HEK293 (cell line): ENCODE data around the gene SBNO2.

Experiments used
- GLI2 ChIP-seq: fragments of 450-650 bp; formaldehyde crosslinking; IDR thresholded peaks from 2 replicates; pipeline ENCODE4; 2017; ENCODE audit warnings: missing biosample characterization, missing genetic modification characterization, low read depth, borderline replicate concordance
- HOXD13 ChIP-seq: sonication (generic); formaldehyde crosslinking; IDR thresholded peaks from 2 replicates; pipeline ENCODE4 v1.8.0; 2022; ENCODE audit warnings: missing genetic modification reagents, borderline replicate concordance
- MEIS1 ChIP-seq: sonication (generic); formaldehyde crosslinking; IDR thresholded peaks from 2 replicates; pipeline ENCODE4 v1.8.1; 2022; ENCODE audit warnings: missing genetic modification reagents, mild to moderate bottlenecking, borderline replicate concordance
- MZF1 ChIP-seq: fragments of 450-650 bp; formaldehyde crosslinking; IDR thresholded peaks from 2 replicates; pipeline ENCODE4 v1.5.1; 2017; ENCODE audit warnings: missing biosample characterization, missing genetic modification characterization, borderline replicate concordance
- SALL2 ChIP-seq: fragments of 450-650 bp; formaldehyde crosslinking; IDR thresholded peaks from 2 replicates; pipeline ENCODE4 v1.5.0; 2017; ENCODE audit warnings: missing biosample characterization, mild to moderate bottlenecking, missing genetic modification characterization, borderline replicate concordance
- SP3 ChIP-seq: fragments of 450-650 bp; formaldehyde crosslinking; IDR thresholded peaks from 2 replicates; pipeline ENCODE4 v1.5.1; 2016; ENCODE audit warnings: missing biosample characterization, missing genetic modification characterization
- TRIM28 ChIP-seq: IDR thresholded peaks from 2 replicates; pipeline ENCODE4 v1.6.1; 2011; ENCODE audit warnings: low read length, control low read depth, borderline replicate concordance
- ZBTB1 ChIP-seq: fragments of 450-650 bp; formaldehyde crosslinking; IDR thresholded peaks from 2 replicates; pipeline ENCODE4 v1.5.1; 2016; ENCODE audit warnings: missing biosample characterization, missing genetic modification characterization
- ZBTB21 ChIP-seq: fragments of 450-650 bp; formaldehyde crosslinking; IDR thresholded peaks from 2 replicates; pipeline ENCODE4 v1.5.1; 2017; ENCODE audit warnings: missing biosample characterization, missing genetic modification characterization
- ZFHX2 ChIP-seq: fragments of 450-650 bp; formaldehyde crosslinking; conservative IDR thresholded peaks from 2 replicates; pipeline ENCODE4 v1.5.1; 2016; ENCODE audit warnings: missing biosample characterization, missing genetic modification characterization
- ZNF132 ChIP-seq: fragments of 450-650 bp; formaldehyde crosslinking; IDR thresholded peaks from 2 replicates; pipeline ENCODE4 v1.5.1; 2017; ENCODE audit warnings: missing biosample characterization, missing genetic modification characterization, borderline replicate concordance
- ZNF133 ChIP-seq: fragments of 450-650 bp; formaldehyde crosslinking; IDR thresholded peaks from 2 replicates; pipeline ENCODE4 v1.5.1; 2016; ENCODE audit warnings: missing biosample characterization, missing genetic modification characterization
- ZNF174 ChIP-seq: fragments of 450-650 bp; formaldehyde crosslinking; IDR thresholded peaks from 2 replicates; pipeline ENCODE4 v1.5.0; 2017; ENCODE audit warnings: missing biosample characterization, mild to moderate bottlenecking, missing genetic modification characterization
- ZNF184 ChIP-seq: fragments of 450-650 bp; IDR thresholded peaks from 2 replicates; pipeline ENCODE4 v1.5.1; 2018; ENCODE audit warnings: missing biosample characterization, mild to moderate bottlenecking, missing genetic modification characterization
- ZNF394 ChIP-seq: fragments of 450-650 bp; formaldehyde crosslinking; IDR thresholded peaks from 2 replicates; pipeline ENCODE4 v1.5.1; 2016; ENCODE audit warnings: missing biosample characterization, missing genetic modification characterization, mild to moderate bottlenecking, moderate library complexity, borderline replicate concordance
- ZNF473 ChIP-seq: fragments of 450-650 bp; formaldehyde crosslinking; IDR thresholded peaks from 2 replicates; pipeline ENCODE4 v1.5.1; 2017; ENCODE audit warnings: missing biosample characterization, missing genetic modification characterization
- ZNF571 ChIP-seq: fragments of 450-650 bp; formaldehyde crosslinking; IDR thresholded peaks from 2 replicates; pipeline ENCODE4 v1.5.0; 2017; ENCODE audit warnings: missing biosample characterization, missing genetic modification characterization
- ZNF623 ChIP-seq: fragments of 450-650 bp; formaldehyde crosslinking; IDR thresholded peaks from 2 replicates; pipeline ENCODE4 v1.5.1; 2016; ENCODE audit warnings: missing biosample characterization, missing genetic modification characterization
- ZNF654 ChIP-seq: fragments of 450-650 bp; formaldehyde crosslinking; IDR thresholded peaks from 2 replicates; pipeline ENCODE4 v1.5.1; 2016; ENCODE audit warnings: low read depth, missing biosample characterization, missing genetic modification characterization
- ZNF677 ChIP-seq: fragments of 450-650 bp; IDR thresholded peaks from 2 replicates; pipeline ENCODE4 v1.5.0; 2018; ENCODE audit warnings: missing biosample characterization, mild to moderate bottlenecking, missing genetic modification characterization, moderate library complexity
- ZNF707 ChIP-seq: fragments of 450-650 bp; formaldehyde crosslinking; IDR thresholded peaks from 2 replicates; pipeline ENCODE4 v1.5.1; 2016; ENCODE audit warnings: missing biosample characterization, missing genetic modification characterization
- ZNF747 ChIP-seq: fragments of 450-650 bp; formaldehyde crosslinking; IDR thresholded peaks from 2 replicates; pipeline ENCODE4 v1.5.1; 2016; ENCODE audit warnings: missing biosample characterization, missing genetic modification characterization
- TF ChIP-seq, protein P1 (sequence below): fragments of 450-650 bp; formaldehyde crosslinking; IDR thresholded peaks from 2 replicates; pipeline ENCODE4 v1.5.1; 2017; ENCODE audit warnings: missing biosample characterization, missing genetic modification characterization
- TF ChIP-seq, protein P2 (sequence below): fragments of 450-650 bp; formaldehyde crosslinking; IDR thresholded peaks from 2 replicates; pipeline ENCODE4 v1.5.1; 2017; ENCODE audit warnings: missing biosample characterization, mild to moderate bottlenecking, missing genetic modification characterization, moderate library complexity
- TF ChIP-seq, protein P3 (sequence below): fragments of 450-650 bp; IDR thresholded peaks from 2 replicates; pipeline ENCODE4 v1.5.1; 2018; ENCODE audit warnings: missing biosample characterization, missing genetic modification characterization
- TF ChIP-seq, protein P4 (sequence below): fragments of 450-650 bp; formaldehyde crosslinking; IDR thresholded peaks from 2 replicates; pipeline ENCODE4 v1.5.1; 2016; ENCODE audit warnings: missing biosample characterization, missing genetic modification characterization, low read depth
- TF ChIP-seq, protein P5 (sequence below): sonication (generic); formaldehyde crosslinking; IDR thresholded peaks from 2 replicates; pipeline ENCODE4 v1.8.1; 2022; ENCODE audit warnings: mild to moderate bottlenecking, moderate library complexity, missing genetic modification reagents
- TF ChIP-seq, protein P6 (sequence below): fragments of 450-650 bp; formaldehyde crosslinking; IDR thresholded peaks from 2 replicates; pipeline ENCODE4 v1.5.1; 2016; ENCODE audit warnings: missing biosample characterization, missing genetic modification characterization
- TF ChIP-seq, protein P7 (sequence below): fragments of 450-650 bp; formaldehyde crosslinking; IDR thresholded peaks from 2 replicates; pipeline ENCODE4 v1.5.1; 2017; ENCODE audit warnings: missing biosample characterization, missing genetic modification characterization

The SBNO2 gene

DNA sequence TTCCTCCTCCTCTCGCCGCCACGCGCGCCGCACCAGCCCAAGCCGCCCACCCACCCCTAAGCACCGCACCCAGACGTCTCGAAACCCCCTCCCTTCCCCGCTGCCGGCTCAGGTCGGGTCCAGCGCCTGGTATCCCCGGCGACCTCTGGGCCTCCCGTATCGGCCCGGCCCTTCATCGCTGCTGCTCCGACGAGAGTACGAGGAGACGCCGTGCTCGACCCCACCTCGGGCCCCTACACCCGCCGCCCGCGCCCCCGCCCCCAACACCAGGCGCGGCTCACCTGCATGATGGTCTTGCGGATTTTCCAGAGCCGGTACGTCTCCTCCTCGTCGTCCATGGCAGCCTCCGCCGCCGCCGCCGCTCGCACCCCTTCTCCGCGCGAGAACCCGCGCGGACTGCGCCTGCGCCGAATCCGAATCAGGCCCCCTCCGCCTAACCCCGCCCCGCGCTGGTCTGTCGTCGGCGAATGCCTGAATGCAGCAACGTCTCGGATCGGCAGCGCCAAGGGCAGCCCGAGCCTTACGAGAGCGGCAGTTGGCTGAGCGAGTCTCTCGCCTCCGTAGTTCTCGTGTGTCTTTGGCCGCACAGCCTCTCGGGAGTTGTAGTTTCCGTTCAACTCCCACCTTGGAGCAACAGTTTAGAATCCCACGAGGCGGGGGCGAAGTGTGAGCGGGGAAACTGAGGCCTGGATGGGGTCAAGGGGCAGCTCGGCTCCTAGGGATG lies 78.9 kb downstream of the SBNO2 start, which contains the start of gene POLR2E (continued):
- no peak for TF ChIP-seq ZNF747 (tag by site-specific recombination)
- TF ChIP-seq ZNF571, result no peak
- no peak for TF ChIP-seq ZNF184
- TF ChIP-seq ZNF707, result no peak
- TF ChIP-seq MEIS1 (CRISPR knock-in tag), result no peak
- TF ChIP-seq SP3 (tag by site-specific recombination), result peak; percentile 90
- TF ChIP-seq ZNF654 (tag by site-specific recombination), result no peak; the same call in 1 of the 2 replicates
- no peak for TF ChIP-seq ZNF174 (tag by site-specific recombination)
- TF ChIP-seq, protein P1, sequence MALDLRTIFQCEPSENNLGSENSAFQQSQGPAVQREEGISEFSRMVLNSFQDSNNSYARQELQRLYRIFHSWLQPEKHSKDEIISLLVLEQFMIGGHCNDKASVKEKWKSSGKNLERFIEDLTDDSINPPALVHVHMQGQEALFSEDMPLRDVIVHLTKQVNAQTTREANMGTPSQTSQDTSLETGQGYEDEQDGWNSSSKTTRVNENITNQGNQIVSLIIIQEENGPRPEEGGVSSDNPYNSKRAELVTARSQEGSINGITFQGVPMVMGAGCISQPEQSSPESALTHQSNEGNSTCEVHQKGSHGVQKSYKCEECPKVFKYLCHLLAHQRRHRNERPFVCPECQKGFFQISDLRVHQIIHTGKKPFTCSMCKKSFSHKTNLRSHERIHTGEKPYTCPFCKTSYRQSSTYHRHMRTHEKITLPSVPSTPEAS (tag by site-specific recombination), result no peak
- TF ChIP-seq ZNF133, result no peak
- TF ChIP-seq HOXD13 (CRISPR knock-in tag), result peak; percentile 97; the same call in 1 of the 2 replicates
- TF ChIP-seq ZNF623, result no peak
- TF ChIP-seq, protein P2, sequence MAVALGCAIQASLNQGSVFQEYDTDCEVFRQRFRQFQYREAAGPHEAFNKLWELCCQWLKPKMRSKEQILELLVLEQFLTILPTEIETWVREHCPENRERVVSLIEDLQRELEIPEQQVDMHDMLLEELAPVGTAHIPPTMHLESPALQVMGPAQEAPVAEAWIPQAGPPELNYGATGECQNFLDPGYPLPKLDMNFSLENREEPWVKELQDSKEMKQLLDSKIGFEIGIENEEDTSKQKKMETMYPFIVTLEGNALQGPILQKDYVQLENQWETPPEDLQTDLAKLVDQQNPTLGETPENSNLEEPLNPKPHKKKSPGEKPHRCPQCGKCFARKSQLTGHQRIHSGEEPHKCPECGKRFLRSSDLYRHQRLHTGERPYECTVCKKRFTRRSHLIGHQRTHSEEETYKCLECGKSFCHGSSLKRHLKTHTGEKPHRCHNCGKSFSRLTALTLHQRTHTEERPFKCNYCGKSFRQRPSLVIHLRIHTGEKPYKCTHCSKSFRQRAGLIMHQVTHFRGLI (tag by site-specific recombination), result no peak
- no peak for TF ChIP-seq ZNF394
- no peak for TF ChIP-seq MZF1 (tag by site-specific recombination)
- TF ChIP-seq ZNF677 (tag by site-specific recombination), result no peak
- no peak for TF ChIP-seq GLI2 (tag by site-specific recombination)
- no peak for TF ChIP-seq ZBTB1 (tag by site-specific recombination)
- TF ChIP-seq, protein P3, sequence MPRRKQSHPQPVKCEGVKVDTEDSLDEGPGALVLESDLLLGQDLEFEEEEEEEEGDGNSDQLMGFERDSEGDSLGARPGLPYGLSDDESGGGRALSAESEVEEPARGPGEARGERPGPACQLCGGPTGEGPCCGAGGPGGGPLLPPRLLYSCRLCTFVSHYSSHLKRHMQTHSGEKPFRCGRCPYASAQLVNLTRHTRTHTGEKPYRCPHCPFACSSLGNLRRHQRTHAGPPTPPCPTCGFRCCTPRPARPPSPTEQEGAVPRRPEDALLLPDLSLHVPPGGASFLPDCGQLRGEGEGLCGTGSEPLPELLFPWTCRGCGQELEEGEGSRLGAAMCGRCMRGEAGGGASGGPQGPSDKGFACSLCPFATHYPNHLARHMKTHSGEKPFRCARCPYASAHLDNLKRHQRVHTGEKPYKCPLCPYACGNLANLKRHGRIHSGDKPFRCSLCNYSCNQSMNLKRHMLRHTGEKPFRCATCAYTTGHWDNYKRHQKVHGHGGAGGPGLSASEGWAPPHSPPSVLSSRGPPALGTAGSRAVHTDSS (tag by site-specific recombination), result no peak
- TF ChIP-seq ZNF473, result no peak
- TF ChIP-seq ZBTB21 (tag by site-specific recombination), result no peak
- TF ChIP-seq ZNF132 (tag by site-specific recombination), result no peak
- TF ChIP-seq, protein P4, sequence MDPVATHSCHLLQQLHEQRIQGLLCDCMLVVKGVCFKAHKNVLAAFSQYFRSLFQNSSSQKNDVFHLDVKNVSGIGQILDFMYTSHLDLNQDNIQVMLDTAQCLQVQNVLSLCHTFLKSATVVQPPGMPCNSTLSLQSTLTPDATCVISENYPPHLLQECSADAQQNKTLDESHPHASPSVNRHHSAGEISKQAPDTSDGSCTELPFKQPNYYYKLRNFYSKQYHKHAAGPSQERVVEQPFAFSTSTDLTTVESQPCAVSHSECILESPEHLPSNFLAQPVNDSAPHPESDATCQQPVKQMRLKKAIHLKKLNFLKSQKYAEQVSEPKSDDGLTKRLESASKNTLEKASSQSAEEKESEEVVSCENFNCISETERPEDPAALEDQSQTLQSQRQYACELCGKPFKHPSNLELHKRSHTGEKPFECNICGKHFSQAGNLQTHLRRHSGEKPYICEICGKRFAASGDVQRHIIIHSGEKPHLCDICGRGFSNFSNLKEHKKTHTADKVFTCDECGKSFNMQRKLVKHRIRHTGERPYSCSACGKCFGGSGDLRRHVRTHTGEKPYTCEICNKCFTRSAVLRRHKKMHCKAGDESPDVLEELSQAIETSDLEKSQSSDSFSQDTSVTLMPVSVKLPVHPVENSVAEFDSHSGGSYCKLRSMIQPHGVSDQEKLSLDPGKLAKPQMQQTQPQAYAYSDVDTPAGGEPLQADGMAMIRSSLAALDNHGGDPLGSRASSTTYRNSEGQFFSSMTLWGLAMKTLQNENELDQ (tag by site-specific recombination), result no peak
- no peak for TF ChIP-seq TRIM28
- no peak for TF ChIP-seq SALL2 (tag by site-specific recombination)
- TF ChIP-seq, protein P5, sequence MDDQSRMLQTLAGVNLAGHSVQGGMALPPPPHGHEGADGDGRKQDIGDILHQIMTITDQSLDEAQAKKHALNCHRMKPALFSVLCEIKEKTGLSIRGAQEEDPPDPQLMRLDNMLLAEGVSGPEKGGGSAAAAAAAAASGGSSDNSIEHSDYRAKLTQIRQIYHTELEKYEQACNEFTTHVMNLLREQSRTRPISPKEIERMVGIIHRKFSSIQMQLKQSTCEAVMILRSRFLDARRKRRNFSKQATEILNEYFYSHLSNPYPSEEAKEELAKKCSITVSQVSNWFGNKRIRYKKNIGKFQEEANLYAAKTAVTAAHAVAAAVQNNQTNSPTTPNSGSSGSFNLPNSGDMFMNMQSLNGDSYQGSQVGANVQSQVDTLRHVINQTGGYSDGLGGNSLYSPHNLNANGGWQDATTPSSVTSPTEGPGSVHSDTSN, result 0 out of 2 replicates have a peak, but pooled peaks have one; percentile 38
- peak; percentile 89 for TF ChIP-seq ZFHX2 (tag by site-specific recombination)
- TF ChIP-seq, protein P6, sequence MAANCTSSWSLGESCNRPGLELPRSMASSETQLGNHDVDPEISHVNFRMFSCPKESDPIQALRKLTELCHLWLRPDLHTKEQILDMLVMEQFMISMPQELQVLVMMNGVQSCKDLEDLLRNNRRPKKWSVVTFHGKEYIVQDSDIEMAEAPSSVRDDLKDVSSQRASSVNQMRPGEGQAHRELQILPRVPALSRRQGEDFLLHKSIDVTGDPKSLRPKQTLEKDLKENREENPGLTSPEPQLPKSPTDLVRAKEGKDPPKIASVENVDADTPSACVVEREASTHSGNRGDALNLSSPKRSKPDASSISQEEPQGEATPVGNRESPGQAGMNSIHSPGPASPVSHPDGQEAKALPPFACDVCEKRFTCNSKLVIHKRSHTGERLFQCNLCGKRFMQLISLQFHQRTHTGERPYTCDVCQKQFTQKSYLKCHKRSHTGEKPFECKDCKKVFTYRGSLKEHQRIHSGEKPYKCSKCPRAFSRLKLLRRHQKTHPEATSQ, result no peak
- TF ChIP-seq, protein P7, sequence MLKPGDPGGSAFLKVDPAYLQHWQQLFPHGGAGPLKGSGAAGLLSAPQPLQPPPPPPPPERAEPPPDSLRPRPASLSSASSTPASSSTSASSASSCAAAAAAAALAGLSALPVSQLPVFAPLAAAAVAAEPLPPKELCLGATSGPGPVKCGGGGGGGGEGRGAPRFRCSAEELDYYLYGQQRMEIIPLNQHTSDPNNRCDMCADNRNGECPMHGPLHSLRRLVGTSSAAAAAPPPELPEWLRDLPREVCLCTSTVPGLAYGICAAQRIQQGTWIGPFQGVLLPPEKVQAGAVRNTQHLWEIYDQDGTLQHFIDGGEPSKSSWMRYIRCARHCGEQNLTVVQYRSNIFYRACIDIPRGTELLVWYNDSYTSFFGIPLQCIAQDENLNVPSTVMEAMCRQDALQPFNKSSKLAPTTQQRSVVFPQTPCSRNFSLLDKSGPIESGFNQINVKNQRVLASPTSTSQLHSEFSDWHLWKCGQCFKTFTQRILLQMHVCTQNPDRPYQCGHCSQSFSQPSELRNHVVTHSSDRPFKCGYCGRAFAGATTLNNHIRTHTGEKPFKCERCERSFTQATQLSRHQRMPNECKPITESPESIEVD (tag by site-specific recombination), result no peak
